K562 (cell line): ENCODE data around the gene PLEKHG5. TPM values are rescaled to one million over a fixed set of nuclear protein-coding genes. Genes with fewer than 3 reads are reported as not detected.
A peak's percentile ranks its signal among the peaks of the same experiment; 100 is the strongest.

ENCODE experiments used
- ATAC-seq: fragments of 200-7000 bp; cut with Tn5 transposase; 3 replicates; pipeline ENCODE4 v1.9.1; 2020; ENCODE audit warnings: moderate library complexity
- BruUV-seq: library from RNA; stranded (reverse); fragments of 400-500 nt; replicated peaks from 2 replicates; lab custom pipeline; 2021; lab: Mats Ljungman, UMichigan
- CTCF ChIA-PET: fragments of 300-600 bp; formaldehyde crosslinking; extraction: SDS; loops from one replicate; lab custom pipeline; 2021; ENCODE audit warnings: low intra/inter-chr PET ratio; lab: Yijun Ruan, JAX
- POLR2A ChIA-PET: fragments of 300-600, 350-650 bp; sonication (Branson Sonifier 250); formaldehyde crosslinking; extraction: SDS; loops from one replicate; lab custom pipeline; 2021; ENCODE audit warnings: antibody characterized with exemption, inconsistent platforms; lab: Yijun Ruan, JAX
- DNase-seq, 4 experiments: peaks; one replicate each; pipeline versions ENCODE4 v3.0.0 to v3.0.0-alpha.2; 2011 to 2018; ENCODE audit warnings: low spot score in 3 of 4, mixed read lengths in 3 of 4; ENCODE audit errors: extremely low read depth in 1 of 4
- FAIRE-seq: peaks from 2 replicates; lab custom pipeline; 2011; peaks lifted over from hg19 to GRCh38; lab: Jason Lieb, UNC
- H2AFZ ChIP-seq: 2 replicates; pipeline ENCODE4 v1.6.0; 2011; ENCODE audit warnings: low read depth, low read length, control low read depth, inconsistent platforms
- H3K27ac ChIP-seq: fragments of 200-600 bp; 3 replicates; pipeline ENCODE4 v1.8.0; 2011; ENCODE audit warnings: low read depth, mild to moderate bottlenecking, control low read depth, inconsistent platforms, low read length, moderate library complexity, mixed read lengths; ENCODE audit errors: extremely low read depth
- H3K27me3 ChIP-seq, 2 experiments: fragments of 300-600 bp in 1 of 2; 2 replicates in 1 of 2; 3 replicates in 1 of 2; pipeline versions ENCODE4 v1.6.0 to v1.8.0; 2011; ENCODE audit warnings: inconsistent platforms in 2 of 2, low read length in 2 of 2, mild to moderate bottlenecking in 1 of 2, mixed read lengths in 1 of 2, moderate library complexity in 1 of 2; ENCODE audit not compliant: control insufficient read depth in 2 of 2, insufficient read depth in 2 of 2
- H3K36me3 ChIP-seq: fragments of 300-600 bp; 3 replicates; pipeline ENCODE4 v1.8.0; 2011; ENCODE audit warnings: mild to moderate bottlenecking, low read length, inconsistent platforms; ENCODE audit not compliant: control insufficient read depth, insufficient read depth
- H3K4me1 ChIP-seq, 2 experiments: fragments of 200-600 bp in 1 of 2; replicated peaks in 1 of 2; 2 replicates in 1 of 2; 3 replicates in 1 of 2; pipeline versions ENCODE4 v1.5.1 to v1.8.0; 2011; ENCODE audit warnings: inconsistent platforms in 2 of 2, low read length in 2 of 2, mild to moderate bottlenecking in 1 of 2, mixed read lengths in 1 of 2, moderate library complexity in 1 of 2; ENCODE audit not compliant: control insufficient read depth in 2 of 2, insufficient read depth in 2 of 2
- H3K4me2 ChIP-seq: 2 replicates; pipeline ENCODE4 v1.6.1; 2011; ENCODE audit warnings: low read length, control low read depth, inconsistent platforms, mixed read lengths; ENCODE audit not compliant: insufficient read depth
- H3K4me3 ChIP-seq: fragments of 200-600 bp; sonication (generic), shearing (Covaris generic); 2 replicates; pipeline ENCODE4 v1.5.1; 2016; ENCODE audit warnings: control low read depth, inconsistent platforms
- H3K79me2 ChIP-seq: fragments of 200-600 bp; 3 replicates; pipeline ENCODE4 v1.8.0; 2011; ENCODE audit warnings: low read length, inconsistent platforms; ENCODE audit not compliant: control insufficient read depth, insufficient read depth
- H3K9ac ChIP-seq, 2 experiments: 2 replicates each; pipeline versions ENCODE4 v1.6.0 to v1.6.1; 2011; ENCODE audit warnings: low read depth in 2 of 2, low read length in 2 of 2, control low read depth in 1 of 2, inconsistent platforms in 1 of 2, mild to moderate bottlenecking in 1 of 2, mixed read lengths in 1 of 2; ENCODE audit not compliant: insufficient read depth in 1 of 2
- H3K9me1 ChIP-seq: one replicate; pipeline ENCODE4 v1.6.0; 2011; ENCODE audit warnings: inconsistent platforms, mild to moderate bottlenecking, low read length, moderate library complexity; ENCODE audit not compliant: control insufficient read depth, insufficient read depth
- H3K9me3 ChIP-seq: replicated peaks from 2 replicates; pipeline ENCODE4 v1.5.1; 2011; ENCODE audit warnings: low read depth, low read length, inconsistent platforms; ENCODE audit not compliant: control insufficient read depth, insufficient read depth
- H4K20me1 ChIP-seq: replicated peaks from 2 replicates; pipeline ENCODE4 v1.6.1; 2011; ENCODE audit warnings: low read length, inconsistent platforms, mixed read lengths; ENCODE audit not compliant: control insufficient read depth, insufficient read depth
- BACH1 ChIP-seq: fragments of 200-800 bp; sonication (Bioruptor generic); IDR thresholded peaks from 2 replicates; pipeline ENCODE4 v1.6.1; 2016; ENCODE audit warnings: missing genetic modification characterization, missing compliant biosample characterization
- CEBPB ChIP-seq: fragments of 450-650 bp; IDR thresholded peaks from 2 replicates; pipeline ENCODE4 v1.6.1; 2016; ENCODE audit warnings: missing genetic modification characterization, missing compliant biosample characterization
- ETS1 ChIP-seq: conservative IDR thresholded peaks from 2 replicates; pipeline ENCODE4 v1.6.1; 2011; ENCODE audit warnings: low read depth, mild to moderate bottlenecking, low read length; ENCODE audit not compliant: control insufficient read depth
- EZH2 ChIP-seq: IDR thresholded peaks from 2 replicates; pipeline ENCODE4 v1.6.1; 2012; ENCODE audit warnings: low read depth, mild to moderate bottlenecking, inconsistent platforms, low read length, borderline replicate concordance
- GATAD2A ChIP-seq: fragments of 450-650 bp; IDR thresholded peaks from 2 replicates; pipeline ENCODE4 v1.6.1; 2017
- POLR2H ChIP-seq: IDR thresholded peaks from 2 replicates; pipeline ENCODE4 v1.6.1; 2016; ENCODE audit warnings: missing genetic modification characterization, low read depth, mild to moderate bottlenecking, control low read depth, missing compliant biosample characterization, moderate library complexity
- RBBP5 ChIP-seq: fragments of 200-600 bp; sonication (generic); IDR thresholded peaks from 2 replicates; pipeline ENCODE4 v1.6.1; 2012; ENCODE audit warnings: borderline replicate concordance, mild to moderate bottlenecking, low read length, control low read depth, inconsistent platforms; ENCODE audit not compliant: insufficient read depth, poor library complexity, severe bottlenecking
- STAG1 ChIP-seq: sonication (generic); formaldehyde crosslinking; IDR thresholded peaks from 2 replicates; pipeline ENCODE4 v1.5.0; 2020; ENCODE audit warnings: missing genetic modification reagents, borderline replicate concordance
- TEAD4 ChIP-seq, 2 experiments: sonication (generic) in 1 of 2; formaldehyde crosslinking in 1 of 2; IDR thresholded peaks; 2 replicates each; pipeline versions ENCODE4 v1.6.1 to v1.8.0; 2012 to 2022; ENCODE audit warnings: borderline replicate concordance in 1 of 2, inconsistent platforms in 1 of 2, low read length in 1 of 2, mild to moderate bottlenecking in 1 of 2, missing genetic modification reagents in 1 of 2
- WGBS: fragments of 100-300 bp; shearing (Covaris generic); methylation state at CpG from one replicate; pipeline ENCODE4 v1.1.6; 2016; ENCODE audit warnings: low coverage, mixed read lengths; ENCODE audit not compliant: insufficient coverage; ENCODE audit errors: missing lambda C conversion rate; 5-methylcytosine and 5-hydroxymethylcytosine counted together
- in situ Hi-C: fragments of 300-500 bp; cut with MboI; formaldehyde crosslinking; loops from 4 replicates; pipeline ENCODE4 v1.15.0; 2018; ENCODE audit warnings: inconsistent platforms, mixed read lengths
- intact Hi-C: fragments of 100-400 bp; cut with micrococcal nuclease; formaldehyde crosslinking; loops from 2 replicates; pipeline ENCODE4 v1.14.2; 2022
- polyA plus RNA-seq, 8 experiments: library from polyadenylated mRNA; depleted of rRNA in 4 of 8; stranded (reverse) in 5 of 8; unstranded in 3 of 8; fragments of >200 nt; fragmentation: Nextera tagmentation in 2 of 8; fragmentation: Illumina TruSeq in 1 of 8; extraction: Ambion mirVana in 2 of 8; extraction: Trizol in 1 of 8; gene quantifications; 2 replicates each; pipeline versions ENCODE4 v1.2.1 to v1.2.3, GENCODE V29; 2011 to 2014; ENCODE audit warnings: inconsistent platforms in 1 of 8, missing spikeins in 1 of 8
- total RNA-seq, 7 experiments: library from RNA; depleted of rRNA in 6 of 7; stranded (reverse); fragments of >200 nt in 6 of 7; fragmentation: Illumina TruSeq in 2 of 7; extraction: Trizol in 2 of 7; gene quantifications; 2 replicates each; pipeline versions ENCODE4 v1.2.1 to v1.2.3, GENCODE V29; 2011 to 2021; ENCODE audit warnings: low replicate concordance in 1 of 7

PLEKHG5 gene
- total and polyA plus RNA-seq, 9 of the 15 experiments (the other 6 are each of a cell fraction or from before 2014, with no cell fraction given), result 0.04 to 0.29 (median 0.09) TPM; not detected in 3

GRCh38 chr1:6450005-6450450, 41.4 kb downstream of the PLEKHG5 start:
- Histone ChIP-seq H4K20me1 (peaks cover 20% of the 10 kb centered on the region; the same call in 1 of the 2 replicates), H3K4me2 (no peak overlapping the region), H3K27ac (no peak overlapping the region), H3K36me3 (no peaks in the 10 kb centered on the region), H2AFZ (no peak overlapping the region), H3K9me3 (no peaks in the 10 kb centered on the region), H3K9me1 (peaks cover 5% of the 10 kb centered on the region), H3K4me3 (no peak overlapping the region), H3K9ac (no peak overlapping the region), H3K27me3 (peaks cover 55 to 87% of the 10 kb centered on the region in 2 experiments), H3K4me1 (peaks cover 0 to 51% of the 10 kb centered on the region in 2 experiments; a peak in 2 of 5 replicates), H3K79me2 (no peaks in the 10 kb centered on the region)
- no TSS peak for BruUV-seq
- in situ Hi-C loops, result no loop called here
- DNase-seq (no peak), ATAC-seq (no peak), FAIRE-seq (no peak)
- POLR2A ChIA-PET, result interaction anchor here (0.6 to 0.7 kb wide), 2 partner anchors 95 to 229 kb away, joined by 3 read pairs; no protein-coding TSS in a partner anchor
- intact Hi-C loops, result no loop called here
- CTCF ChIA-PET, result no interaction called here
- TF ChIP-seq POLR2H (tag) (no peak), STAG1 (peak; percentile 9; the same call in 1 of the 2 replicates)
- 6% methylated on average over 4 of the region's 7 CpGs for WGBS

GRCh38 chr1:6448749-6449631, 42.5 kb downstream of the PLEKHG5 start:
- no peak overlapping the region for H3K27ac ChIP-seq
- ATAC-seq (peak; percentile 30), FAIRE-seq (peak; percentile 26), DNase-seq (peak in 3 of 4 experiments; percentile 57 to 75 (median 71))
- peaks cover 5% of the 10 kb centered on the region for H3K9me1 ChIP-seq
- intact Hi-C loops, result no loop called here
- H3K4me1 ChIP-seq, result peaks cover 0 to 51% of the 10 kb centered on the region in 2 experiments; a peak in 2 of 5 replicates
- no peaks in the 10 kb centered on the region for H3K79me2 ChIP-seq
- H3K4me2 ChIP-seq, result no peak overlapping the region
- BruUV-seq, result no TSS peak
- H3K4me3 ChIP-seq, result no peak overlapping the region
- H3K27me3 ChIP-seq, result peaks cover 65 to 87% of the 10 kb centered on the region in 2 experiments
- ChIA-PET CTCF (no interaction called here), POLR2A (no interaction called here)
- 4% methylated on average over 47 of the region's 66 CpGs for WGBS
- no peaks in the 10 kb centered on the region for H3K9me3 ChIP-seq
- H2AFZ ChIP-seq, result no peak overlapping the region
- H3K9ac ChIP-seq, result peak overlapping the region in 1 of 2 experiments; percentile 45; a peak in 2 of 4 replicates
- in situ Hi-C loops, result no loop called here
- H4K20me1 ChIP-seq, result peaks cover 31% of the 10 kb centered on the region
- H3K36me3 ChIP-seq, result no peaks in the 10 kb centered on the region; the same call in 2 of the 3 replicates
- TF ChIP-seq CEBPB (tag) (no peak), TEAD4 (IDR thresholded peaks at IDR 0.05; ENCODE audit: low read length) (no peak), TEAD4 (CRISPR knock-in tag; IDR thresholded peaks at IDR 0.05; ENCODE audit: borderline replicate concordance) (no peak), RBBP5 (no peak), EZH2 (peak; percentile 78; the same call in 1 of the 2 replicates), BACH1 (no peak), ETS1 (0 out of 2 replicates have a peak, but pooled peaks have one; percentile 38), GATAD2A (no peak)
